B cell (primary cell): ENCODE results near the gene MEX3B. TPM values are rescaled to one million over a fixed set of nuclear protein-coding genes. Genes with fewer than 3 reads are reported as not detected.

ENCODE experiments used
- ATAC-seq: fragments of 200-7000 bp; cut with Tn5 transposase; one replicate; pipeline ENCODE4 v1.10.0; 2021; ENCODE audit warnings: low read depth, mild to moderate bottlenecking, moderate number of reproducible peaks, moderate library complexity
- CTCF ChIA-PET: fragments of 350-600 bp; sonication (Branson Sonifier 250); formaldehyde crosslinking; loops from one replicate; lab custom pipeline; 2021; ENCODE audit warnings: antibody characterized with exemption, inconsistent platforms; lab: Charles Lee
- POLR2A ChIA-PET: fragments of 350-600 bp; sonication (Branson Sonifier 250); formaldehyde crosslinking; loops from one replicate; lab custom pipeline; 2021; ENCODE audit warnings: antibody characterized with exemption; lab: Charles Lee
- DNase-seq: peaks from one replicate; pipeline ENCODE4 v3.0.0; 2013
- H2AFZ ChIP-seq: 2 replicates; pipeline ENCODE4 v1.6.1; 2012; ENCODE audit warnings: mild to moderate bottlenecking, low read depth, low read length; ENCODE audit not compliant: insufficient read depth, poor library complexity, severe bottlenecking
- H3K27ac ChIP-seq, 2 donors: 1 replicate in 1 of 2; 2 replicates in 1 of 2; pipeline ENCODE4 v1.5.1; 2012 to 2013; ENCODE audit warnings: low read length in 2 of 2, mild to moderate bottlenecking in 2 of 2, moderate library complexity in 1 of 2
- H3K27me3 ChIP-seq, 4 experiments: fragments of 200-600 bp in 1 of 4; sonication (generic) in 1 of 4; replicated peaks in 1 of 4; 1 replicate in 2 of 4; 2 replicates in 2 of 4; pipeline versions ENCODE4 v1.6.1 to v1.7.0; 2013 to 2016; ENCODE audit warnings: low read length in 3 of 4, mild to moderate bottlenecking in 2 of 4, mixed read lengths in 1 of 4, moderate library complexity in 1 of 4; ENCODE audit not compliant: insufficient read depth in 4 of 4, control insufficient read depth in 3 of 4; ENCODE audit errors: control extremely low read depth in 1 of 4
- H3K36me3 ChIP-seq, 2 experiments: replicated peaks in 1 of 2; 1 replicate in 1 of 2; 2 replicates in 1 of 2; pipeline versions ENCODE4 v1.6.1 to v1.7.1; 2013; ENCODE audit warnings: low read length in 1 of 2; ENCODE audit not compliant: insufficient read depth in 2 of 2, control insufficient read depth in 1 of 2; ENCODE audit errors: control extremely low read depth in 1 of 2, extremely low read depth in 1 of 2
- H3K4me1 ChIP-seq, 2 donors: fragments of 200-600 bp in 1 of 2; sonication (generic) in 1 of 2; 1 replicate in 1 of 2; 2 replicates in 1 of 2; pipeline versions ENCODE4 v1.5.1 to v1.6.1; 2013 to 2017; ENCODE audit warnings: low read length in 2 of 2; ENCODE audit not compliant: control insufficient read depth in 2 of 2, insufficient read depth in 2 of 2
- H3K4me2 ChIP-seq: replicated peaks from 2 replicates; pipeline ENCODE3; 2012; ENCODE audit warnings: mild to moderate bottlenecking, low read depth, low read length; ENCODE audit not compliant: poor library complexity, severe bottlenecking
- H3K4me3 ChIP-seq, 5 experiments: fragments of 200-600 bp in 1 of 5; sonication (generic) in 1 of 5; 1 replicate in 3 of 5; 2 replicates in 2 of 5; pipeline versions ENCODE4 v1.5.1 to v1.7.0; 2011 to 2016; ENCODE audit warnings: low read length in 4 of 5, mild to moderate bottlenecking in 4 of 5, low read depth in 2 of 5, control low read depth in 1 of 5, moderate library complexity in 1 of 5; ENCODE audit not compliant: insufficient read depth in 1 of 5; ENCODE audit errors: control extremely low read depth in 1 of 5, extremely low read depth in 1 of 5
- H3K79me2 ChIP-seq: fragments of 200-600 bp; sonication (generic); one replicate; pipeline ENCODE4 v1.6.0; 2016; ENCODE audit warnings: low read length; ENCODE audit not compliant: control insufficient read depth, insufficient read depth
- H3K9ac ChIP-seq: fragments of 200-600 bp; sonication (generic); 2 replicates; pipeline ENCODE4 v1.6.1; 2017; ENCODE audit warnings: mild to moderate bottlenecking, low read length, moderate library complexity
- H3K9me3 ChIP-seq, 3 donors: one replicate each; pipeline versions ENCODE4 v1.6.1 to v1.7.1; 2013; ENCODE audit warnings: low read length in 2 of 3; ENCODE audit not compliant: control insufficient read depth in 2 of 3, insufficient read depth in 1 of 3; ENCODE audit errors: control extremely low read depth in 1 of 3
- H4K20me1 ChIP-seq: 2 replicates; pipeline ENCODE4 v1.6.0; 2012; ENCODE audit warnings: mild to moderate bottlenecking, low read length; ENCODE audit not compliant: insufficient read depth, control insufficient read depth, poor library complexity, severe bottlenecking
- H3K27ac Mint-ChIP-seq: one replicate; pipeline ENCODE4 v1.8.0; 2021; ENCODE audit warnings: mixed read lengths
- H3K27me3 Mint-ChIP-seq: one replicate; pipeline ENCODE4 v1.8.0; 2021; ENCODE audit warnings: mixed read lengths
- H3K4me1 Mint-ChIP-seq: one replicate; pipeline ENCODE4 v1.8.0; 2021; ENCODE audit warnings: mixed read lengths
- H3K4me3 Mint-ChIP-seq: one replicate; pipeline ENCODE4 v1.8.0; 2021; ENCODE audit warnings: mixed read lengths
- H3K9me3 Mint-ChIP-seq: one replicate; pipeline ENCODE4 v1.8.0; 2022; ENCODE audit warnings: mixed read lengths; ENCODE audit not compliant: insufficient read depth
- EZH2 ChIP-seq: IDR thresholded peaks from 2 replicates; pipeline ENCODE4 v1.6.1; 2012; ENCODE audit warnings: borderline replicate concordance, low read depth, mild to moderate bottlenecking, moderate library complexity, low read length; ENCODE audit not compliant: insufficient read depth, poor library complexity, severe bottlenecking
- WGBS: methylation state at CpG from one replicate; pipeline ENCODE4 v1.1.5; 2013; ENCODE audit warnings: missing lambda C conversion rate; ENCODE audit not compliant: insufficient coverage; 5-methylcytosine and 5-hydroxymethylcytosine counted together
- intact Hi-C: fragments of 100-400 bp; cut with micrococcal nuclease; formaldehyde crosslinking; loops from one replicate; pipeline ENCODE4 v1.10.0; 2022
- polyA plus RNA-seq: library from polyadenylated mRNA; depleted of rRNA; stranded (reverse); fragments of >200 nt; gene quantifications from 2 replicates; pipeline ENCODE4 v1.2.3, GENCODE V29; 2012
- total RNA-seq, 2 donors: library from RNA; stranded (reverse); fragments of 120-200 nt in 1 of 2; gene quantifications; 1 replicate in 1 of 2; 2 replicates in 1 of 2; pipeline versions ENCODE4 v1.2.3 to v1.2.4, GENCODE V29; 2013 to 2022
- TF ChIP-seq, protein P1 (sequence below): fragments of 200-600 bp; IDR thresholded peaks from one replicate; pipeline ENCODE4 v1.8.0; 2022; ENCODE audit warnings: antibody characterized with exemption, mild to moderate bottlenecking

MEX3B gene
- total and polyA plus RNA-seq, 2 donors (not counting 1 experiment from before 2014, with no cell fraction given): 0.40 to 0.59 TPM

DNA sequence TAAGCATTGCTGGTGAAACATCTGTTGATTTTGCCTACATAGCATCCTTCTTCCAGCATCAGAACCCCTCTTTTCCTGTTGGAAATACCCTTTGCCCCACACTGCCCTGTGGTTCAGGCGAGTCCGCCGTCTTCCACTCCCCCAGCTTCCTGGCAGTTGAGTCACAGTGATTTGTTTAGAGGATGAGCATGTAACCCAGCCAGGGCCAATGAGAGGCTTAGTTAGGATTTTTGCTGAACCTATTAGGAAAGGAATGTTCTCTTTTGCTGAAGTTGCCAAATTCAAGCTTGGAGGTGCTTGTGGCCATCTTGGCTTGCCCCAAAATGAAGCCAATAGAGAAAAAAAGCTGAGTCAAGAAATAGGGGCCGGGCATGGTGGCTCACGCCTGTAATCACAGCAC lies 19.0 kb upstream of the MEX3B start:
- H3K79me2 ChIP-seq: no peaks in the 10 kb centered on the region
- no peak overlapping the region for H3K4me2 ChIP-seq
- no peaks in the 10 kb centered on the region for H3K36me3 ChIP-seq
- no peak for ATAC-seq
- 76% methylated on average over 5 of the region's 5 CpGs for WGBS
- no peaks in the 10 kb centered on the region for H4K20me1 ChIP-seq
- H3K27ac ChIP-seq: no peak overlapping the region
- TF ChIP-seq, protein P1, sequence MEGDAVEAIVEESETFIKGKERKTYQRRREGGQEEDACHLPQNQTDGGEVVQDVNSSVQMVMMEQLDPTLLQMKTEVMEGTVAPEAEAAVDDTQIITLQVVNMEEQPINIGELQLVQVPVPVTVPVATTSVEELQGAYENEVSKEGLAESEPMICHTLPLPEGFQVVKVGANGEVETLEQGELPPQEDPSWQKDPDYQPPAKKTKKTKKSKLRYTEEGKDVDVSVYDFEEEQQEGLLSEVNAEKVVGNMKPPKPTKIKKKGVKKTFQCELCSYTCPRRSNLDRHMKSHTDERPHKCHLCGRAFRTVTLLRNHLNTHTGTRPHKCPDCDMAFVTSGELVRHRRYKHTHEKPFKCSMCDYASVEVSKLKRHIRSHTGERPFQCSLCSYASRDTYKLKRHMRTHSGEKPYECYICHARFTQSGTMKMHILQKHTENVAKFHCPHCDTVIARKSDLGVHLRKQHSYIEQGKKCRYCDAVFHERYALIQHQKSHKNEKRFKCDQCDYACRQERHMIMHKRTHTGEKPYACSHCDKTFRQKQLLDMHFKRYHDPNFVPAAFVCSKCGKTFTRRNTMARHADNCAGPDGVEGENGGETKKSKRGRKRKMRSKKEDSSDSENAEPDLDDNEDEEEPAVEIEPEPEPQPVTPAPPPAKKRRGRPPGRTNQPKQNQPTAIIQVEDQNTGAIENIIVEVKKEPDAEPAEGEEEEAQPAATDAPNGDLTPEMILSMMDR: no peak
- TF ChIP-seq EZH2: no peak
- no peak overlapping the region for H3K4me3 ChIP-seq
- DNase-seq: no peak
- no peaks in the 10 kb centered on the region for H3K9me3 ChIP-seq
- no peak overlapping the region for H3K27ac Mint-ChIP-seq
- H3K27me3 Mint-ChIP-seq: peaks cover 38% of the 10 kb centered on the region
- no peak overlapping the region for H2AFZ ChIP-seq
- H3K9me3 Mint-ChIP-seq: no peaks in the 10 kb centered on the region
- H3K4me1 ChIP-seq: peaks cover 0 to 15% of the 10 kb centered on the region in 2 donors
- H3K27me3 ChIP-seq: peaks cover 0 to 8% (median 0%) of the 10 kb centered on the region in 4 experiments
- peaks cover 7% of the 10 kb centered on the region for H3K4me1 Mint-ChIP-seq
- ChIA-PET CTCF (no interaction called here), POLR2A (no interaction called here)
- intact Hi-C loops: no loop called here
- H3K9ac ChIP-seq: no peak overlapping the region
- no peak overlapping the region for H3K4me3 Mint-ChIP-seq

DNA sequence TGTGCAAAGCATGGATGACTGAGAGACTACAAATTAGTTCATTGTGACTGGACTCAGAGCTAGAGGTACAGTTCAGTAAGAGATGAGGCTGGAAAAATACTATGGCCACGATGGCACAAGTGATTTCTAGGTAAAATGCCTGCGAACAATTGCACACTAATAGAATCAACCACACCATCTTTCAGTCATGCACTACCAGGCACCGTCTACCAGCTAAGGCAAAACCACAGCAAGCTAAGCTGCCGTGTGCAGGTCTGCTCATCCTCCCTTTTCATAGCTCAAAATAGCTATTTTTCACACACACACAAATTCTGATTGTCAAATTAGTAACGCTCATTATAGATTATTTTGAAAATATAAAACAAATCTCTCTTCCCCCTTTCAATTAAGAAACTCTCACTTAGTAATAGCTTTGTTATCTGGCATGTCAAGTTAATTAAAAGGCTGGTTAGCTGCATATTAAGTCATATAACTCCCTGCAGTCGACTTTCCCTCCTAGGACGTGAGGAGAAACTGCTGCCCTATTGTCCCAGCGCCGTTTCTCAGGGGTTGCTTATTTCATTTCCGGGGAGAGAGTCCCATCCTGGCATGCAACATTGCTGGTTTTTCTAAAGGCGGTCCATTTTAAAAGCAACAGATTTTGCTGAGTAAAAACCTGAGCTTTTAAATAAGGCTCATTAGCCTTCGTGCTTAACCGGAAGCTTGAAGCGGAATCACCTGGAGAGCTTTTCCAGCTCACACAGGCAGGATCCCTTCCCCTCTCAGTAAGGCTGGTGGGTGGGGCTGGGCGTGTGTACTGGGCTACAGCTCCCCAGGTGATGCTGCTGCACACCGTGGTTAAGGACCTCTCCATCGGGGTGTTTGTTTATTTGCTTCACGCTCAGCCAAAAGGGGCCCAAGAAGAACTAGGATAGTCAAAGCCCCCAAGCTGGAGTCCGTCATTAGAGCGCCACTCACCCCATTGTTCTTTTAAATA lies 16.9 kb upstream of the MEX3B start:
- no peak overlapping the region for H3K27ac ChIP-seq
- H2AFZ ChIP-seq: no peak overlapping the region
- H4K20me1 ChIP-seq: no peaks in the 10 kb centered on the region
- TF ChIP-seq, protein P1: no peak
- TF ChIP-seq EZH2: no peak
- H3K4me2 ChIP-seq: peak overlapping the region; percentile 6
- H3K27me3 ChIP-seq: peaks cover 0 to 16% (median 7%) of the 10 kb centered on the region in 4 experiments
- H3K9ac ChIP-seq: no peak overlapping the region
- Mint-ChIP-seq H3K27ac (no peak overlapping the region), H3K4me1 (peaks cover 7% of the 10 kb centered on the region), H3K9me3 (no peaks in the 10 kb centered on the region), H3K27me3 (peaks cover 46% of the 10 kb centered on the region), H3K4me3 (no peak overlapping the region)
- no peaks in the 10 kb centered on the region for H3K79me2 ChIP-seq
- no peak overlapping the region for H3K4me3 ChIP-seq
- ATAC-seq (no peak), DNase-seq (no peak)
- H3K9me3 ChIP-seq: no peaks in the 10 kb centered on the region
- peaks cover 0 to 15% of the 10 kb centered on the region in 2 donors for H3K4me1 ChIP-seq
- no peaks in the 10 kb centered on the region for H3K36me3 ChIP-seq
- intact Hi-C loops: no loop called here
- ChIA-PET CTCF (interaction anchor here (1.1 kb wide), 1 partner anchor 16 kb away, joined by 3 read pairs; no protein-coding TSS in a partner anchor), POLR2A (no interaction called here)
- 30% methylated on average over 15 of the region's 20 CpGs for WGBS
